GM18498 (cell line): ENCODE data around the gene NEUROG1.
"Not testable (repeated sequence)": the region's sequence is repeated elsewhere in the genome, so short reads cannot be mapped to it uniquely, and the experiment has no call there.

Experiments used
- ATAC-seq: cut with Tn5 transposase; IDR thresholded peaks from one replicate; pipeline ENCODE4 v1.9.1; 2021; ENCODE audit warnings: mild to moderate bottlenecking, moderate library complexity; ENCODE audit not compliant: unreplicated experiment

Gene NEUROG1

GRCh38 chr5:135538261-135538660 lies 2.5 kb upstream of the NEUROG1 start:
- ATAC-seq = no peak

- no peak for ATAC-seq
These were observed 2.0 kb upstream of the NEUROG1 start for GRCh38 chr5:135537745-135538144.

- no peak for ATAC-seq
These were observed 1.5 kb upstream of the NEUROG1 start for GRCh38 chr5:135537271-135537670.

GRCh38 chr5:135535420-135535819 lies 344 bp downstream of the NEUROG1 start:
- no peak for ATAC-seq

- no peak for ATAC-seq
These were observed 950 bp downstream of the NEUROG1 start for GRCh38 chr5:135534609-135535419.

GRCh38 chr5:135533794-135534193 lies 2.0 kb downstream of the NEUROG1 start:
- no peak for ATAC-seq

- no peak for ATAC-seq
These were observed 2.4 kb downstream of the NEUROG1 start for GRCh38 chr5:135533334-135533733.

GRCh38 chr5:135529576-135529975 lies 6.2 kb downstream of the NEUROG1 start:
- ATAC-seq = not testable (repeated sequence)

- ATAC-seq = no peak
These were observed 8.8 kb downstream of the NEUROG1 start for GRCh38 chr5:135526924-135527323.

- no peak for ATAC-seq
These were observed 13.8 kb downstream of the NEUROG1 start for GRCh38 chr5:135521964-135522363.

- no peak for ATAC-seq
These were observed 18.1 kb downstream of the NEUROG1 start for GRCh38 chr5:135517631-135518030.

GRCh38 chr5:135514116-135514515 lies 21.6 kb downstream of the NEUROG1 start:
- ATAC-seq = no peak

GRCh38 chr5:135511761-135512575 lies 23.8 kb downstream of the NEUROG1 start:
- ATAC-seq = no peak

- no peak for ATAC-seq
These were observed 25.8 kb downstream of the NEUROG1 start for GRCh38 chr5:135509995-135510394.

GRCh38 chr5:135508496-135509005 lies 27.2 kb downstream of the NEUROG1 start:
- no peak for ATAC-seq

- ATAC-seq = no peak
These were observed 29.8 kb downstream of the NEUROG1 start for GRCh38 chr5:135505973-135506372.

GRCh38 chr5:135504376-135504775 lies 31.4 kb downstream of the NEUROG1 start:
- ATAC-seq = no peak

- ATAC-seq = no peak
These were observed 31.9 kb downstream of the NEUROG1 start for GRCh38 chr5:135503871-135504270.

- ATAC-seq = no peak
These were observed 32.8 kb downstream of the NEUROG1 start for GRCh38 chr5:135502836-135503520.

- no peak for ATAC-seq
These were observed 33.8 kb downstream of the NEUROG1 start for GRCh38 chr5:135501965-135502364.

- no peak for ATAC-seq
These were observed 37.1 kb downstream of the NEUROG1 start for GRCh38 chr5:135498637-135498995.
